ENCODE data around the gene PARD3.

GRCh38 chr10:34157501-34157900 is 657.6 kb downstream of the PARD3 start:
- TF ChIP-seq POLR2A (IDR thresholded peaks at IDR 0.05) (no peak), CTCF (IDR thresholded peaks at IDR 0.05) (no peak)

Measured in Peyer's patch (tissue), 4 donors.